ENCODE data around the gene PABPC1L. TPM values are rescaled to one million over a fixed set of nuclear protein-coding genes. Genes with fewer than 3 reads are reported as not detected.

Gene PABPC1L
- total and polyA plus RNA-seq, 2 donors (not counting 1 experiment from before 2014, with no cell fraction given): 105 to 295 TPM

GRCh38 chr20:44955270-44955669 lies 45.4 kb downstream of the PABPC1L start:
- peaks cover 66% of the 10 kb centered on the region for H3K79me2 ChIP-seq (ENCODE audit: control insufficient read depth, insufficient read depth, low read length)
- peaks cover 45 to 50% of the 10 kb centered on the region in 2 donors for H3K4me1 ChIP-seq (ENCODE audit: control insufficient read depth in 2 of 2, insufficient read depth in 2 of 2, low read length in 2 of 2)
- POLR2A ChIA-PET: no interaction called here
- peaks cover 4 to 66% of the 10 kb centered on the region in 2 experiments for H3K36me3 ChIP-seq (replicated peaks in 1 of 2; ENCODE audit: control extremely low read depth in 1 of 2, control insufficient read depth in 1 of 2, extremely low read depth in 1 of 2, insufficient read depth in 2 of 2, low read length in 1 of 2)
- H3K27ac Mint-ChIP-seq: peak overlapping the region; percentile 91
- no peak for TF ChIP-seq CTCF (IDR thresholded peaks at IDR 0.05)
- no peak for TF ChIP-seq EZH2 (IDR thresholded peaks at IDR 0.05; ENCODE audit: borderline replicate concordance, insufficient read depth, low read depth, low read length, poor library complexity, severe bottlenecking)
- peak; percentile 46 for DNase-seq
- peak overlapping the region; percentile 43 to 63 for H3K27ac ChIP-seq (ENCODE audit: low read length in 2 of 2)
- peak overlapping the region; percentile 82 for H3K4me3 Mint-ChIP-seq
- CTCF ChIA-PET: no interaction called here
- H3K4me3 ChIP-seq (ENCODE audit: control extremely low read depth in 1 of 5, extremely low read depth in 1 of 5, insufficient read depth in 1 of 5, low read depth in 2 of 5, low read length in 4 of 5): no peak overlapping the region
- peak; percentile 3 for ATAC-seq (ENCODE audit: low read depth)
- peak overlapping the region; percentile 2 for H2AFZ ChIP-seq (ENCODE audit: insufficient read depth, low read depth, low read length, poor library complexity, severe bottlenecking)
- H3K4me2 ChIP-seq (replicated peaks; ENCODE audit: low read depth, low read length, poor library complexity, severe bottlenecking): peak overlapping the region; percentile 53
- H4K20me1 ChIP-seq (ENCODE audit: control insufficient read depth, insufficient read depth, low read length, poor library complexity, severe bottlenecking): peaks cover 16% of the 10 kb centered on the region
- H3K4me1 Mint-ChIP-seq: peaks cover 68% of the 10 kb centered on the region
- no peaks in the 10 kb centered on the region for H3K27me3 ChIP-seq (replicated peaks in 1 of 4; ENCODE audit: control extremely low read depth in 1 of 4, control insufficient read depth in 3 of 4, insufficient read depth in 4 of 4, low read length in 3 of 4)
- H3K27me3 Mint-ChIP-seq: no peaks in the 10 kb centered on the region
- 63% methylated on average over 1 of the region's 4 CpGs for WGBS (ENCODE audit: insufficient coverage)
- H3K9me3 ChIP-seq (ENCODE audit: control extremely low read depth in 1 of 3, control insufficient read depth in 2 of 3, insufficient read depth in 1 of 3, low read length in 2 of 3): no peaks in the 10 kb centered on the region
- H3K9me3 Mint-ChIP-seq (ENCODE audit: insufficient read depth): no peaks in the 10 kb centered on the region
- no peak overlapping the region for H3K9ac ChIP-seq (ENCODE audit: low read length)
- intact Hi-C loops (cut with micrococcal nuclease): loop anchor here (5.0 kb wide), 1 partner anchor 42 kb away; no protein-coding TSS in a partner anchor

- Histone ChIP-seq H3K27me3 (replicated peaks in 1 of 4; ENCODE audit: control extremely low read depth in 1 of 4, control insufficient read depth in 3 of 4, insufficient read depth in 4 of 4, low read length in 3 of 4) (no peaks in the 10 kb centered on the region), H3K36me3 (replicated peaks in 1 of 2; ENCODE audit: control extremely low read depth in 1 of 2, control insufficient read depth in 1 of 2, extremely low read depth in 1 of 2, insufficient read depth in 2 of 2, low read length in 1 of 2) (peaks cover 4 to 55% of the 10 kb centered on the region in 2 experiments), H3K9ac (ENCODE audit: low read length) (no peak overlapping the region), H3K4me3 (ENCODE audit: control extremely low read depth in 1 of 5, extremely low read depth in 1 of 5, insufficient read depth in 1 of 5, low read depth in 2 of 5, low read length in 4 of 5) (no peak overlapping the region), H2AFZ (ENCODE audit: insufficient read depth, low read depth, low read length, poor library complexity, severe bottlenecking) (no peak overlapping the region), H3K9me3 (ENCODE audit: control extremely low read depth in 1 of 3, control insufficient read depth in 2 of 3, insufficient read depth in 1 of 3, low read length in 2 of 3) (no peaks in the 10 kb centered on the region), H3K79me2 (ENCODE audit: control insufficient read depth, insufficient read depth, low read length) (peaks cover 75% of the 10 kb centered on the region), H4K20me1 (ENCODE audit: control insufficient read depth, insufficient read depth, low read length, poor library complexity, severe bottlenecking) (peaks cover 16% of the 10 kb centered on the region), H3K27ac (ENCODE audit: low read length in 2 of 2) (peak overlapping the region in 1 of 2 donors; percentile 63), H3K4me2 (replicated peaks; ENCODE audit: low read depth, low read length, poor library complexity, severe bottlenecking) (no peak overlapping the region), H3K4me1 (ENCODE audit: control insufficient read depth in 2 of 2, insufficient read depth in 2 of 2, low read length in 2 of 2) (peaks cover 51 to 59% of the 10 kb centered on the region in 2 donors)
- H3K27me3 Mint-ChIP-seq: no peaks in the 10 kb centered on the region
- DNase-seq: no peak
- peak overlapping the region; percentile 82 for H3K4me3 Mint-ChIP-seq
- intact Hi-C loops (cut with micrococcal nuclease): loop anchor here (5.0 kb wide), 1 partner anchor 41 kb away; no protein-coding TSS in a partner anchor
- WGBS (ENCODE audit: insufficient coverage): 100% methylated on average over 1 of the region's 3 CpGs
- no peak for ATAC-seq (ENCODE audit: low read depth)
- peaks cover 73% of the 10 kb centered on the region for H3K4me1 Mint-ChIP-seq
- POLR2A ChIA-PET: no interaction called here
- TF ChIP-seq CTCF (IDR thresholded peaks at IDR 0.05) (no peak), EZH2 (IDR thresholded peaks at IDR 0.05; ENCODE audit: borderline replicate concordance, insufficient read depth, low read depth, low read length, poor library complexity, severe bottlenecking) (no peak)
- H3K27ac Mint-ChIP-seq: peak overlapping the region; percentile 91
- CTCF ChIA-PET: interaction anchor here (1.2 to 2.5 kb wide), 2 partner anchors 9 to 140 kb away, joined by 3 to 11 read pairs; no protein-coding TSS in a partner anchor
- no peaks in the 10 kb centered on the region for H3K9me3 Mint-ChIP-seq (ENCODE audit: insufficient read depth)
These were observed 46.5 kb downstream of the PABPC1L start for GRCh38 chr20:44956410-44956809.
